GM12878 (cell line): ENCODE results near the gene KIF15. TPM values are rescaled to one million over a fixed set of nuclear protein-coding genes. Genes with fewer than 3 reads are reported as not detected.

Experiments
- CBX3 ChIP-seq: fragments of 200-600 bp; sonication (generic); IDR thresholded peaks from 2 replicates; pipeline ENCODE4 v1.6.1; 2016; ENCODE audit warnings: low read depth, borderline replicate concordance
- CEBPB ChIP-seq, 2 experiments: fragments of 150-350 bp in 1 of 2; IDR thresholded peaks; 2 replicates each; pipeline ENCODE4 v1.6.1; 2012 to 2014; ENCODE audit warnings: low read depth in 2 of 2, low read length in 2 of 2, borderline replicate concordance in 1 of 2, inconsistent platforms in 1 of 2
- CHD1 ChIP-seq: IDR thresholded peaks from 2 replicates; pipeline ENCODE4 v1.6.1; 2012; ENCODE audit warnings: low read depth, low read length, improper control_type of control experiment
- HDAC2 ChIP-seq: fragments of 200-600 bp; sonication (generic); IDR thresholded peaks from 2 replicates; pipeline ENCODE4 v1.6.1; 2017
- IRF4 ChIP-seq: IDR thresholded peaks from 2 replicates; pipeline ENCODE4 v1.6.1; 2011; ENCODE audit warnings: low read depth, low read length
- KAT2A ChIP-seq: conservative IDR thresholded peaks from 2 replicates; pipeline ENCODE4 v1.6.1; 2011; ENCODE audit warnings: low read depth, low read length; ENCODE audit not compliant: control insufficient read depth
- NFYB ChIP-seq: IDR thresholded peaks from 2 replicates; pipeline ENCODE4 v1.6.1; 2011; ENCODE audit warnings: low read depth, mild to moderate bottlenecking, low read length, improper control_type of control experiment, moderate library complexity; ENCODE audit not compliant: insufficient read depth
- NR2C2 ChIP-seq: IDR thresholded peaks from 2 replicates; pipeline ENCODE4 v1.6.1; 2011; ENCODE audit warnings: borderline replicate concordance, low read depth; ENCODE audit not compliant: control insufficient read depth, insufficient read length
- POLR2A ChIP-seq: IDR thresholded peaks from 2 replicates; pipeline ENCODE4 v1.6.1; 2011; ENCODE audit warnings: low read depth, mild to moderate bottlenecking, low read length
- RAD51 ChIP-seq: fragments of 450-650 bp; IDR thresholded peaks from 2 replicates; pipeline ENCODE4 v1.6.1; 2016; ENCODE audit warnings: moderate library complexity, mild to moderate bottlenecking, inconsistent platforms
- RB1 ChIP-seq: fragments of 450-650 bp; formaldehyde crosslinking; IDR thresholded peaks from 2 replicates; pipeline ENCODE4 v1.6.1; 2017; ENCODE audit warnings: mild to moderate bottlenecking, borderline replicate concordance
- RUNX3 ChIP-seq: IDR thresholded peaks from 2 replicates; pipeline ENCODE4 v1.6.1; 2012; ENCODE audit warnings: low read length, inconsistent platforms
- SIX5 ChIP-seq: IDR thresholded peaks from 2 replicates; pipeline ENCODE4 v1.6.1; 2011; ENCODE audit warnings: mild to moderate bottlenecking, low read depth, low read length, moderate library complexity; ENCODE audit not compliant: severe bottlenecking
- SMAD5 ChIP-seq: IDR thresholded peaks from 2 replicates; pipeline ENCODE4 v1.6.1; 2016; ENCODE audit warnings: antibody characterized with exemption, low read depth
- SUPT20H ChIP-seq: IDR thresholded peaks from 2 replicates; pipeline ENCODE4 v1.6.1; 2011; ENCODE audit warnings: low read depth, mild to moderate bottlenecking, low read length, moderate library complexity, borderline replicate concordance; ENCODE audit not compliant: control insufficient read depth
- TCF3 ChIP-seq: IDR thresholded peaks from 2 replicates; pipeline ENCODE4 v1.6.1; 2012; ENCODE audit warnings: low read depth, mild to moderate bottlenecking, low read length, borderline replicate concordance; ENCODE audit not compliant: insufficient read depth
- polyA plus RNA-seq, 11 experiments: library from polyadenylated mRNA; depleted of rRNA in 4 of 11; unstranded in 6 of 11; stranded (reverse) in 5 of 11; fragments of >200 nt; fragmentation: Nextera tagmentation in 4 of 11; fragmentation: Illumina TruSeq in 1 of 11; extraction: Ambion mirVana in 4 of 11; extraction: Trizol in 1 of 11; gene quantifications; 1 replicate in 1 of 11; 2 replicates in 10 of 11; pipeline versions ENCODE4 v1.2.1 to v1.2.3, GENCODE V29; 2011 to 2016; ENCODE audit warnings: inconsistent platforms in 2 of 11, missing spikeins in 2 of 11, low read depth in 1 of 11
- total RNA-seq, 4 experiments: library from RNA; depleted of rRNA in 3 of 4; stranded (reverse); fragments of >200 nt in 3 of 4; fragmentation: Illumina TruSeq in 1 of 4; extraction: Trizol in 1 of 4; gene quantifications; 2 replicates each; pipeline versions ENCODE4 v1.2.1 to v1.2.3, GENCODE V29; 2013 to 2021
- TF ChIP-seq, protein P1 (sequence below): IDR thresholded peaks from 2 replicates; pipeline ENCODE4 v1.6.1; 2011; ENCODE audit warnings: mild to moderate bottlenecking, low read depth, low read length, moderate library complexity; ENCODE audit not compliant: insufficient replicate concordance
- TF ChIP-seq, protein P2 (sequence below): IDR thresholded peaks from 2 replicates; pipeline ENCODE4 v1.6.1; 2011; ENCODE audit warnings: borderline replicate concordance, low read depth, mild to moderate bottlenecking, moderate library complexity, mixed read lengths, low read length; ENCODE audit not compliant: insufficient read depth; ENCODE audit errors: extremely low read length

The KIF15 gene
- total and polyA plus RNA-seq, 10 of the 15 experiments (the other 5 are each of a cell fraction or from before 2014, with no cell fraction given): 12.3 to 51.8 (median 26.0) TPM

DNA sequence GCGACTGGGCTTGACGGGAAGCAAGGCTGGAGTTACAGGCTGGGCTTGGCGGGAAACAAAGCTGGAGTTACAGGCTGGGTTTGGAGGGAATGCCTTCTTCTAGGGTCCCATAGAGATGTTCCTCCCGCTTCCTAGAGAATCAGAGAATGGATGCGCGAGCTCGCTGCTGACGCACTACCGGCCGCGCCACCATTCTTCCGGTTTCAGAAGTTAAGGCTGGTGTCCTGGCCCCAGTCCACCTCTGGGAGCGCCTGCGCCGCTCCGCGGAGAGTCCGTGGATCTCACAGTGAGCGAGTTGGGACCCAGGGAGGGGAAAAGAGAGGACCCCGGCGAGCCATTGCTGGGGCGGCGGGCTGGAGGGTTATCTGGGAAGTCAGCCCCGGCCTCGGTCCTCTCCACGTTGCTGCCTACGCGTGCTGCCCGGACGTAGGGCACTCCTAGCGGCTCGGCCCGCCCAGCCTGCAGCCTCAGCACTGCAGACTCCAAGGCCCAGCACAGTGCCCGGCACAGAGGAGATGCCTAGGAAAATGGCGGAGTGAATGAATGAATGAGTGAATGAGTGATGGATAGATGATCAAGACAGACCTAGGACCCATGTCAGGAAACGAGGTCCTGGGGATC is 49.0 kb upstream of the KIF15 start, which contains the start of gene ZNF502 (continued):
- TF ChIP-seq SIX5: peak; percentile 30
- peak; percentile 45; the same call in 1 of the 2 replicates for TF ChIP-seq POLR2A
- no peak for TF ChIP-seq RAD51
- no peak for TF ChIP-seq CBX3
- no peak for TF ChIP-seq KAT2A
- TF ChIP-seq SMAD5: no peak
- no peak for TF ChIP-seq HDAC2
- no peak for TF ChIP-seq CEBPB (IDR thresholded peaks at IDR 0.05; ENCODE audit: borderline replicate concordance in 1 of 2, low read depth in 2 of 2, low read length in 2 of 2)
- no peak for TF ChIP-seq SUPT20H
- TF ChIP-seq, protein P1, sequence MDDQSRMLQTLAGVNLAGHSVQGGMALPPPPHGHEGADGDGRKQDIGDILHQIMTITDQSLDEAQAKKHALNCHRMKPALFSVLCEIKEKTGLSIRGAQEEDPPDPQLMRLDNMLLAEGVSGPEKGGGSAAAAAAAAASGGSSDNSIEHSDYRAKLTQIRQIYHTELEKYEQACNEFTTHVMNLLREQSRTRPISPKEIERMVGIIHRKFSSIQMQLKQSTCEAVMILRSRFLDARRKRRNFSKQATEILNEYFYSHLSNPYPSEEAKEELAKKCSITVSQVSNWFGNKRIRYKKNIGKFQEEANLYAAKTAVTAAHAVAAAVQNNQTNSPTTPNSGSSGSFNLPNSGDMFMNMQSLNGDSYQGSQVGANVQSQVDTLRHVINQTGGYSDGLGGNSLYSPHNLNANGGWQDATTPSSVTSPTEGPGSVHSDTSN: no peak
- peak; percentile 26; the same call in 1 of the 2 replicates for TF ChIP-seq RUNX3
- no peak for TF ChIP-seq NR2C2
- no peak for TF ChIP-seq TCF3
- no peak for TF ChIP-seq IRF4
- TF ChIP-seq, protein P2, sequence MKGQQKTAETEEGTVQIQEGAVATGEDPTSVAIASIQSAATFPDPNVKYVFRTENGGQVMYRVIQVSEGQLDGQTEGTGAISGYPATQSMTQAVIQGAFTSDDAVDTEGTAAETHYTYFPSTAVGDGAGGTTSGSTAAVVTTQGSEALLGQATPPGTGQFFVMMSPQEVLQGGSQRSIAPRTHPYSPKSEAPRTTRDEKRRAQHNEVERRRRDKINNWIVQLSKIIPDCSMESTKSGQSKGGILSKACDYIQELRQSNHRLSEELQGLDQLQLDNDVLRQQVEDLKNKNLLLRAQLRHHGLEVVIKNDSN: no peak
- no peak for TF ChIP-seq CHD1
- no peak for TF ChIP-seq NFYB
- TF ChIP-seq RB1: no peak
